22Rv1 (cell line): Measurements from ENCODE around the gene KRTAP4-6.

Source experiments
- CTCF ChIP-seq: fragments of 450-650 bp; IDR thresholded peaks from 2 replicates; pipeline ENCODE4 v1.5.1; 2017; ENCODE audit warnings: mild to moderate bottlenecking
- ZFX ChIP-seq: fragments of 450-650 bp; IDR thresholded peaks from 2 replicates; pipeline ENCODE4 v1.6.1; 2017; ENCODE audit warnings: antibody characterized with exemption, borderline replicate concordance

- TF ChIP-seq ZFX (no peak), CTCF (no peak)
These were observed 41.9 kb downstream of the KRTAP4-6 start for GRCh38 chr17:41098481-41098880.
